Ramos (cell line): ENCODE data around the gene CACNA1E.

Source experiments
- in situ Hi-C: fragments of 300-500 bp; cut with MboI; formaldehyde crosslinking; loops from one replicate; pipeline ENCODE4 v1.14.3; 2022; ENCODE audit warnings: low sequenced_read_pairs; ENCODE audit not compliant: unreplicated experiment

CACNA1E gene

GRCh38 chr1:181739214-181739613 is 255.9 kb downstream of the CACNA1E start:
- in situ Hi-C loops = no loop called here

- in situ Hi-C loops = no loop called here
These were observed 259.1 kb downstream of the CACNA1E start for GRCh38 chr1:181742426-181742825.

- in situ Hi-C loops = no loop called here
These were observed 260.6 kb downstream of the CACNA1E start for GRCh38 chr1:181743878-181744312.

- in situ Hi-C loops = no loop called here
These were observed 262.9 kb downstream of the CACNA1E start for GRCh38 chr1:181746224-181746623.

GRCh38 chr1:181748013-181748412 is 264.7 kb downstream of the CACNA1E start:
- in situ Hi-C loops = no loop called here

GRCh38 chr1:181754103-181754502 is 270.8 kb downstream of the CACNA1E start:
- in situ Hi-C loops = no loop called here

- in situ Hi-C loops = no loop called here
These were observed 276.2 kb downstream of the CACNA1E start for GRCh38 chr1:181759481-181759880.

- in situ Hi-C loops = no loop called here
These were observed 280.4 kb downstream of the CACNA1E start for GRCh38 chr1:181763736-181764135.

- in situ Hi-C loops = no loop called here
These were observed 282.2 kb downstream of the CACNA1E start for GRCh38 chr1:181765451-181766026.

GRCh38 chr1:181767001-181767708 is 283.8 kb downstream of the CACNA1E start:
- in situ Hi-C loops = no loop called here

- in situ Hi-C loops = no loop called here
These were observed 285.1 kb downstream of the CACNA1E start for GRCh38 chr1:181768211-181768929.

GRCh38 chr1:181768930-181769280 is 285.6 kb downstream of the CACNA1E start:
- in situ Hi-C loops = no loop called here

GRCh38 chr1:181769846-181770245 is 286.5 kb downstream of the CACNA1E start:
- in situ Hi-C loops = no loop called here

GRCh38 chr1:181772714-181773113 is 289.4 kb downstream of the CACNA1E start:
- in situ Hi-C loops = no loop called here

- in situ Hi-C loops = no loop called here
These were observed 292.7 kb downstream of the CACNA1E start for GRCh38 chr1:181776044-181776443.

- in situ Hi-C loops = no loop called here
These were observed 294.0 kb downstream of the CACNA1E start for GRCh38 chr1:181777286-181777685.

GRCh38 chr1:181777812-181778211 is 294.5 kb downstream of the CACNA1E start:
- in situ Hi-C loops = no loop called here

- in situ Hi-C loops = no loop called here
These were observed 295.4 kb downstream of the CACNA1E start for GRCh38 chr1:181778640-181779260.

GRCh38 chr1:181779343-181779742 is 296.0 kb downstream of the CACNA1E start:
- in situ Hi-C loops = no loop called here

GRCh38 chr1:181783208-181783607 is 299.9 kb downstream of the CACNA1E start:
- in situ Hi-C loops = no loop called here
